GM18508 (cell line): ENCODE data around the gene KIF6.

Experiments used
- ATAC-seq: cut with Tn5 transposase; IDR thresholded peaks from one replicate; pipeline ENCODE4 v1.9.1; 2021; ENCODE audit warnings: moderate number of reproducible peaks; ENCODE audit not compliant: insufficient read depth, unreplicated experiment

KIF6 gene, protein sequence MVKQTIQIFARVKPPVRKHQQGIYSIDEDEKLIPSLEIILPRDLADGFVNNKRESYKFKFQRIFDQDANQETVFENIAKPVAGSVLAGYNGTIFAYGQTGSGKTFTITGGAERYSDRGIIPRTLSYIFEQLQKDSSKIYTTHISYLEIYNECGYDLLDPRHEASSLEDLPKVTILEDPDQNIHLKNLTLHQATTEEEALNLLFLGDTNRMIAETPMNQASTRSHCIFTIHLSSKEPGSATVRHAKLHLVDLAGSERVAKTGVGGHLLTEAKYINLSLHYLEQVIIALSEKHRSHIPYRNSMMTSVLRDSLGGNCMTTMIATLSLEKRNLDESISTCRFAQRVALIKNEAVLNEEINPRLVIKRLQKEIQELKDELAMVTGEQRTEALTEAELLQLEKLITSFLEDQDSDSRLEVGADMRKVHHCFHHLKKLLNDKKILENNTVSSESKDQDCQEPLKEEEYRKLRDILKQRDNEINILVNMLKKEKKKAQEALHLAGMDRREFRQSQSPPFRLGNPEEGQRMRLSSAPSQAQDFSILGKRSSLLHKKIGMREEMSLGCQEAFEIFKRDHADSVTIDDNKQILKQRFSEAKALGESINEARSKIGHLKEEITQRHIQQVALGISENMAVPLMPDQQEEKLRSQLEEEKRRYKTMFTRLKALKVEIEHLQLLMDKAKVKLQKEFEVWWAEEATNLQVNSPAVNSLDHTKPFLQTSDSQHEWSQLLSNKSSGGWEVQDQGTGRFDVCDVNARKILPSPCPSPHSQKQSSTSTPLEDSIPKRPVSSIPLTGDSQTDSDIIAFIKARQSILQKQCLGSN

DNA sequence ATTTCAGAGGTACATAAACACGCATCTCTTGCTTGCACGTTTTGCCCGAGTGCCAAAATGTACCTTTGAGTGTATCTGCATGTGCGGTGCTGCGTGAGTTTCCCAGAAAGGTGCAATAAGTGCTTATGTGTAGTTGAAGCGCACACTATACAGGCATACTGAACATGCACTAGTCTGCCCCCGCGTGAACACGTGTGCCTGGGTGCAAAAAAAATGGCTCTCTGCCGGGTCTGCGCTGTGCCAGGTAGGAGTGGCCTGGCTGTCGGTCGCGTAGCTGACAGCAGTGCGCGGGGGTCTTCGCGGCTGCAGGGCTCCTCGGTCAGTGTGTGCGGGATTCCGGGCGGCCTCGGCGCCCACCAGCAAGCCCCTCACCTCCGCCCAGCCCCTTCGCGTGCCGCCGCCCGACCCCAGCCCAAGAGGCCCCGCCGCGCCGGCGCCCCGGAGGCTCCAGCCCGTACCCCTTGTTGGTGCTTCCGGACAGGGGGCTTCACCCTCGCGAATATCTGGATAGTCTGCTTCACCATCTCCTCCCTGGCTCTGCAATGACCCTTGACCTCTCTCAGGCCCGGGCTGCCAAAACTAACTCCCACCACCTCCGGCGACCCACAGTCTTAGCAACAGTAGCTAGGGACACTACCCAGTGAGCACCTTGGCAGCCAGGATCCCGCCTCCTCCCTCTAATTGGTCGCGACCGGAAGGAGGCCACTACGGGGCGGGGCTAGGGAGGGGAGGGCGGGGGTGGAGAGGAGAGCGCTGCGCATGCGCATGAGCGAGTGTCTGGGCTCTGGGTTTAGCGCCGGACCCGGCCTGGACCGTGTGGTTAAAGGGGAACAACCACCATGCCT is at the start of gene KIF6:
TSS of gene KIF6 (minus strand) at position 622 of the 845 bp plus-strand sequence. CDS start at position 524, 98 bp downstream.
- peak; percentile 67 for ATAC-seq

DNA sequence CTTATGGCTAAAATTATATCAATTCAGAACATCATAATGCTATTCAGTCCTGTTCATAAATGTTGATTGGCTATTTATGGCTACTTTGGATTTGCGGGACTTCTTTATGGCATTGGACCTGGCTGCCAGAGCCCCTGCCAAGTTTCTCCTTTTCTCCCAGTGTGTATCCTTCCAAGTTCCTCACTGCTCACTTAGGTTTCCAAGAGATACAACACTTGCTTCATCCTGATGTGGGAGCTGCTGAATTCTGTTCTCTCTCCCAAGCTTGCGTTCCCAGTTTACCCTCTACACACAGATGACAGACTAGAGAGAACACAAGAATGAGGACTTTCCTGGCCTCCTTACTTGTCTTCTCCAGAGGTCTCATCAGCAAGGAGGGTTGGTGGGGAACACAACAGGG is 48.6 kb upstream of the KIF6 start:
- ATAC-seq, result no peak

DNA sequence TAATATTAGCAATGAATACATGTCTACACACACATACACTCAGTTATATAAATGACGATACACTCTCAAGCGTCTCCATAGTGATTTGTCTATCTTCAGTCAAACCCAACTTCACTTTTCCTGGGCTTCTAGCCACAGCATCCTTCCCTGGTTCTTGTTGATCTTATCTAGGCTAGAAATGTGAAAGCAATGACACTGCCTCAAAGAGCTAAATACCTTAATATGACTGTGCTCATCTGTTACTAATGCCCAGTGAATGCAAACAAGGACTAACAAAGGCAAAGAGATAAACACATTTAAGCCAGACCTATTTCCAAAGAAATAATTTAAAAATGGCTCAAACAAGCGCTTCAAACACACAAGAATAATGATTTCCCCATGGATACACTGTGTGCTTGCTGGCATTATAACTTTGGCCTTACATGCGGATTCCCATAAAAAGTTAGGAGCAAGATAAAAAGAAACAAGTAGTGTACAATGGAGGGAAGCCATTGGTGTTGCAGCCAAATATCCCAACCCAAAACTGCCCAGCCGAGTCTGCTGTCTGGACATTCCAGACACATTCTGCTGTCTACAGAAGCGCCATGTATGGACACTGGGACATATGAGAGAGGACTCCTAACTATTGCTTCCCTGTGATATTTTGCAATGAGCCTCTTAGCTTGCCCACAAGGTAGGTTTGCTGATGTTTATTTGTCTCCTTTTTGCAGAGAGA is 47.5 kb upstream of the KIF6 start:
- no peak for ATAC-seq

DNA sequence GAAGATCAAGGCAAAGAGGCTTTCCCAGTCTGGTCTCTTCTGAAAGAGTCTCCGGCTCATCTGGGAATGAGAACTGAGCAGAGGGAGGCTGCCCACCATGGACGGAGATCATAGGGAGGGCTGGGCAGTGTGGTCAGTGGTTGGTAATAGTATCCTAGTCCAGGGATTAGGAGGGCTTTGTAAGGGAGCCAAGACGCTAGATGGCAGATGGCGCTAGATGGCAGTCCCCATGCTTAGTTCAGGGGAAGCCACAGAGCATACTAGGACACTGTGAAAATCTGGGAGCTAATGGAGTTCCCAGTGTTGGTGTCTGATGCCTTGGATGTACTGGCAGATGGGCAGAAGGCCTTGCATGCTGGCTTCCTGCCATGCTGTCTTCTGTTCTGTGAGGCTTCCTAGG is 45.2 kb upstream of the KIF6 start:
- ATAC-seq, result no peak

DNA sequence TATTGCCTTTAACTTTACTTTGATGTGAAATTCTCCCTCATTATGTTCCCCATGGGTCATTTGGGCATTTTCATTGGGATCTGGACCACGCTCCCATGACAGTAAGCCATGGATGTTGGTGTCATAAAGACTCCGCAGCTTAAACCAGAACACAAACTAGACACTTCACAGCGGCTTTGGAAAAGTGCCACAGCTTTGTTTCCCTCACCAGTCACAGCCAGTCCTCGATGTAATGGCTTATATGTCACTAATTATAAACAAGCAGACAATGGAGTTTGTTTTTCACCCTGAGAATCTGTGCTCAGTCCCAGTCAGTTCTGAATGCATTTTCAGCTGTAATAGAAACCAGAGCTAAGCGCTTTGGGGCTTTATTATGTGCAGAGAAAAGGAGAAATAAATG is 43.8 kb upstream of the KIF6 start:
- no peak for ATAC-seq

DNA sequence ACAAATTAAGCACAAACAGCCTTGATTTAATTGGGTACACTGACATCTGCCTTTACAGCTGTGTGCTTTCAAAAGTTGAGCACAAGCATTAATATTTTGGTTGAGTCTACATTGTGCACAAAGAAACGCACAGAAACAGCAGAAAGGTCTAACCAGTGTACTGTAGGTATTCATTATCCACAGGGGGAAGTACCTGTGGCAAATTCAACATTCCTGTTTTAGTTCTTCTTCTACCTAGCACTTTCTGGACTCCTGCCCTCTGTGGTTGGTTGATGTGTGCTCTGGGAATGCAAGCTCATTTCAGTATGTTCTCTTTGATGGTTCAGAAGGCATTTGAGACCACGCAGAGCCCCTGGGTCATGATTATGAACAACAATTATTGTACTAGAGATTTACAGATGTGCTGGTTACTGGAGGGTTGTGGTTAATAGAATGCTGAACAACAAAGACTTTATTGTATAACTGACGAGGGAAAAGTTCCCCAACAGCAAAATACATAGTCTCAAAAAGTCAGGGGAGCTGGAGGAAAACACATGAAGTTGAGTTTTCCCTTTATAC is 40.4 kb upstream of the KIF6 start:
- ATAC-seq, result no peak

DNA sequence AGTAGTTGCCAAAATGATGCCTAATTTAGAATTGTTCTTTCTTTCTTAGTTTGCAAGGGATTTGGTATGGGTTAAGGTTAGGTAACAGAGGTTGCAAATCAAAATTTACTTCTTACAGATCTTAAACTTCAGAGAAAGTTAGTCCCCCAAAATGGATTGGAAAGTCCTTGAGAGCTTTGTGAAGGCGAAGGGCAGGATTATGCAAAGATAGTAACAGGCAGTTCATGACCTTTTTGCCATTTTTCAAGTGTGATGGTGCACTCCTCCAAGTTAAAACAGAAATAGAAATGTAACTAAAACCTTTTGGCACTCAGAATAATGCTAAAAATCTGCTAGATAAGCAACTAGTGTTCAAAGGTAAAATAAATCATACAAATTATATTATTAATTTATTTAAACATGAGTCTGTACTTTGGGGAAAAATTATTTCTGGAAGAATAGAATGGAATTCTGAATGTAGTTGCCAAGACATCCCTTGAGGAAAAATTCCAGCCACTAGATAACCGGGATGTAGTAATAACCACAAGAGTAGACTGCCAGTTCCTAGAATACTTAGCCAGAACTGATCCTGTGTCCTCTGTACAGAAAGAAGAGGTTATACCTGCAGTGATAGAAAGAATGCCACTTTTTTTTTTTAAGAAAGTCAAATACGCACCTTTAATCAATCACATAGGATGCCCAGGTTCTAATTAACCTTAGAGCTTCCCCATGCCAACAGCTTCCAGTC is 35.2 kb upstream of the KIF6 start:
- ATAC-seq, result no peak

DNA sequence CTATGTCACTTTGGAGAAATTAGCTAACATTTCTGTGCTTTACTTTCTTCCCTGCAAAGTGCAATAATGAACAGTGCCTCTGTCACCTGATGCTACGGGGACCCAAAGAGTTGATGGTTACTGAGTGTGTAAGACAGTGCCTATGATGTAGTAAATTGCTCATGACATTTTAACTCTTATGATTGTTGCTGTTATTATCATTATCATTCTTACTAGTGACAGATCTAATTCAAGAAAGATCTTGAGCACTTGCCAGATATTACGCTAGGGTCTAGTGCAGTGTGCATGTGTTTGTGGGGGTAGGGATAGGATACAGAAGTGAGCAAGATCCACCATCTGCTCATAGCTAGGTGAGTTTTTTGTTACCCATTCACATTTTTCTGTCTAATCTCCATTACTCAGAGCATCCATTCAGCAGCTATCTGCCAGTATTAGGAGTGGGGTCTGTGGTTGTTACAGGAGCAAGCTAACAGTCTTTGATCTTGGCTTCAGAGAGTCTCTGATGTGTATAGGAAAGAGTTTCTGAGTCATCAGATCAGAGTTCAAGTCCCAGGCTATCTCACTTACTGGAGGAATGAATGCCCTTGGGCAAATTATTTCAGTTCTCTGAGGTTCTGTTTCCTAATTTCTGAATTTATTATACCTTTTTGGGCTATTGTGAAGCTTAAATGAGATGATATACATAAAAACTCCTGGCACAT is 33.8 kb upstream of the KIF6 start:
- no peak for ATAC-seq

DNA sequence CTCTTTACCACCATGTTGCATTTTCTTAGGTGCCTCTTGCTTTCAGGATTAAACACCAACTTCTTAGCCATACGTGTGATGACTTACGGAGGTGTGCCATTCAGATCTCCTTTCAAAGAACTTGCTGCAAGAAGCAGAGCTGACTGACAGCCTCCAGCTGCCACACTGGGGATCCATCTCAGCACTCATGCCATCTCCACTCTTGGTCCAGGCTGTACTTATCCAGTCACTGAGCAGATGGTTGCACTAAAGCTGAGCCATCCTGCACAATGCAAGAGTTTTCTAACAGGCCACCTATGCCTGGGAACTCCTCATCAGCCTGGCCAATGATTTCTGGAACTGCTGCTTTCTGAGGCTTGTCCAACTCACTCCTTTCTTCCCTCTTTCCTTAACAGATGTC is 31.4 kb upstream of the KIF6 start:
- no peak for ATAC-seq

DNA sequence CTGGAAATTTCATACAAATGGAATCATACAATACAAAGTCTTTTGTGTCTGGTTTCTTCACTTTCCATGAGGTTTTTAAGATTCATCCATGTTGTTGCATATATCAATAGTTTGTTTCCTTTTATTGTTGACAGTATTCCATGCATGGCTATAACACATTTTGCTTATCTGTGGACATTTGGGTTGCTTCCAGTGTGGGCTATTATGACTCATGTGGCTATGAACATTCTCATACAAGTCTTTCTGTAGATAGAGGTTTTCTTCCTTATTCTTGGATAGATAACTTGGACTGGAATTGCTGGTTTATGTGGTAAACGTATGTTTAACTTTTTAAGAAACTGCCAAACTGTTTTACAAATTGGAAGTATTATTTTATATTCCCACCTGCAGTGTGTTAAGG is 30.0 kb upstream of the KIF6 start:
- ATAC-seq, result no peak

DNA sequence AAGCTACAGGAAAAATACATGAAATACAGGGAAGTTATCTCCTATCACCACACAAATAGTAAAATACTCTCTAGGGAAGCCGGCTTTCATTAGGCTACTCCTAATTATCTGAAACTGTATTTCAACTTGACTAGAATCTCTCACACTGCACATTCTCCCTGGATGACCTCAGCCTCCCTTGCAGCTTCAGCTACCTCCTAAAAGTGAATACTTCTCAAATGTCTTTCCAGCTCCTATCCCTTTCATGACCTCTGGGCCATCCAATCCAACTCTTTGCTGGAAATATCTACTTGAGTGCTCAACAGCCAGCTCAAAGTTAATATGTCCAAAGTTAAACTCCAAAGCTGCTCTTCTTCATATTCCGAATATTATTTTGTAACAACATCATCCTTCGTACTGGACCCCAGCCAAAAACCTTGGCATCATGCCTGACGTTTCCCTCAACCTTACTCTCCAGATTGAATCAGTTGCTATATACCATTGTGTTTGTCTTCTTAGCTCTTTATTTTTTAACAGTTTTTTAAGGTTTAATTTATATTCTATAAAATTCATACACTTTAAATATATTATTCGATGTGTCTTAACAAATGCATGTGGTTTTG is 29.4 kb upstream of the KIF6 start:
- ATAC-seq, result no peak

DNA sequence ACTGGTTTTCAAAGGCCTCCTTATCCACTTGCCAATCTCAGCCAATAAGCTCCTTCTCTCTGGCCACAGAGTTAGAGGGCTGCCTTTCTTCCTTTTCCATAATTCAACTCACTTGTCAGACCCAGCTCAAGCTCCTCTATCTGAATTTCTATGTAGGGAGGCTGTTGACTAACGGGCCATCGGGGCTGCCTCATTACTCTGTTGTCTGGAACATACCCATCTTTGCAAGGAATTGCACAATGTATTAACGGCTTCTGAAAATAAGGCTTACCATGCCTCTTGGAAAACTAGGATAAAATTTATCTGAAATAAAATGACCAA is 28.5 kb upstream of the KIF6 start:
- ATAC-seq, result no peak

DNA sequence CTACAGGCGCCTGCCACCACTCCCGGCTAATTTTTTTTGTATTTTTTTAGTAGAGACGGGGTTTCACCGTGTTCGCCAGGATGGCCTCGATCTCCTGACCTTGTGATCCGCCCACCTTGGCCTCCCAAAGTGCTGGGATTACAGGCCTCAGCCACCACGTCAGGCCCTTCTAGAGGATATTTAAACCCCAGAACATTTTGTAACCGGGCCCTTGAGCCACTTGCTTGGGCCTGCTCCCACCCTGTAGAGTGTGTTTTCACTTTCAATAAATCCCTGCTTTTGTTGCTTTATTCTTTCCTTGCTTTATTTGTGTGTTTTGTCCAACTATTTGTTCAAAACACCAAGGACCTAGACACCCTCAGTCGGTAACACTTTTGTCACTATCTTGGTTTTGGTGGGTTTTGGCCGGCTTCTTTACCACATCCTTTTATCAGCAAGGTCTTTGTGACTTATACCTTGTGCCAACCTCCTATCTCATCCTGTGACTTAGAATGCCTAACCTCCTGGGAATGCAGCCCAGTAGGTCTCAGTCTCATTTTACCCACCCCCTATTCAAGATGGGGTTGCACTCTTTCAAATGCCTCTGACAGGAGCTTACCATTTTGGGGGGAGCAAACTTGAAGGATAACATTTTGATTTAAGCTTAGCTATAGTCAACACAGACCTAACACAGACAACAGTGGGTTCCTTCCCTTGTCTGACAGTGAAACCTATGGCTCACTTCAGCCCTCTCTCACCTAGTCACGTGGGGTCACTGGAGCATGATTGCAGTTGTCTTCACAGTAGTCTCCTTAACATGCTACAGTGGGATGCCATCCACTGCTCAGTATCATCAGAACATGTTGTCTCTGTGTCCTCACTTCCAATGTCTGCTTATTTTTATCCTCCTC is 27.9 kb upstream of the KIF6 start:
- ATAC-seq, result no peak

DNA sequence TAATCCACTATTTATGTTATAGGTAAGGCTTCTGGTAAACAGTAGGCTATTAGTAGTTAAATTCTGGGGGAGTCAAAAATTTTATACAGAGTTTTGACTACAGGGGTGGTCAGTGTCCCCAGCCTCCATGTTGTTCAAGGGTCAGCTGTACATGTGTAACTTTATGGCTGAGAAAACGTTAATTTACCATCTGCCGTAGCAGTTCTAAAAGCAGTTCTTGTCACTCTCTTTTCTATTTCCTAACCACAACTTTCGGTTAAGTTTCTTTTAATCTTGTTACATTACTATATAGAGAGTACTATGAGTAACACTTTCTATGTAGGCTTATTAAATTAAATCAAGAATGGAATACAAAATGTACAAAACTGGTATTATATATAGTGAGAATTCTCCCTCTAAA is 21.6 kb upstream of the KIF6 start:
- no peak for ATAC-seq

DNA sequence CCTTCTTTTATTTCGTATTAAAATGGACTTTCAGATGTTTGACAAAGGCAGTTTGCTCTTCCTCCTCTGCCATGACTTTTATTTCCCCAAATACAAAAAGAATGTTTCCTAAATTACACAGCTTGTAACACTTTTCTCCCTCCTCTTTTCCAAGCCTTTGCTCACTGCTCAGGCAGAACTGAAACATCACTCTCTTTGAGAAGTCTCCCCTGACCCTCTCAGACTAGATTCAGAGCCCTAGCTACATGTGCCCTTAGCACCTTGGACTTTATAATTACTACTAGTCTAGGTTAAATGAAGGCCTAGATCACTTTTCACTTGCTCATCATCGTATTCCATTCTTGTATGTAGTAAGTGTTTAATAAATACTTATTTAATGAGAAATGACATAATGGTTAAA is 8.5 kb upstream of the KIF6 start:
- ATAC-seq, result no peak

DNA sequence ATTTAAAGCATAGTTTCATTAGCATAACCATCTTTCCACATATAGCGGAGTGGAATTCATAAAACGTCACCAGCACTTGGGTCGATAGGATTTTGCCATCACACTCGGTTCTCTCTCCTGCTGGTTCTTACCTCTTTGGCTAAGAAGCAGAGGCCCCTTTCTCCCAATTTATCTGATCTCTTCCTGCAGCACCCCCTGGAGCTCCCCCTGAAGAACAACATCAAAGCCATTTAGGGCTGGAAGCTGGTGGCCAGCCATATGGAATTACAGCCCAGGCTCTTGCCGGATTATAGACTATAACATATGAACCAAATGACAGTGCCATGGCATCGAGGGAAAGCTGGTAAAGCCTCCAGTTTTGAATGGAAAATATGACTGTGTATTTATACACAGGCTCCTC is 6.4 kb upstream of the KIF6 start:
- ATAC-seq, result no peak

DNA sequence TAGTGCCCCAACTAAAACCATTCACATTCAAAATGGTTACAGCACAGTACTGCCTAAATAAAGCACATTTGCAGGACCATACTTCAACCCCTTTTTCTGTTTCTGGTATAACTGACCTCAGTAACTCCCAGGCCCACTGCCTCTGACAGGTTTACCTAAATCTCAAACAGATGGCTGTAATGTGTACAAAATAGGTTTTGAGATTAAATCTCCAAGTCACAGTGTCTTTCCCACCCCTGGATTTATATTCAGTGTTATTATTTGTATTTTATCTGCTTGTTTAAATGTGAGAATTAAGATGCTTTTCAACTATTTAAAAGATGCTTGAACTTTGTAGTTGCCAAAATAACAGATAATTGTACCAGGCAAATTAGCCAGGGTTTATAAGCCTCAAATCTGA is 4.7 kb upstream of the KIF6 start:
- no peak for ATAC-seq

DNA sequence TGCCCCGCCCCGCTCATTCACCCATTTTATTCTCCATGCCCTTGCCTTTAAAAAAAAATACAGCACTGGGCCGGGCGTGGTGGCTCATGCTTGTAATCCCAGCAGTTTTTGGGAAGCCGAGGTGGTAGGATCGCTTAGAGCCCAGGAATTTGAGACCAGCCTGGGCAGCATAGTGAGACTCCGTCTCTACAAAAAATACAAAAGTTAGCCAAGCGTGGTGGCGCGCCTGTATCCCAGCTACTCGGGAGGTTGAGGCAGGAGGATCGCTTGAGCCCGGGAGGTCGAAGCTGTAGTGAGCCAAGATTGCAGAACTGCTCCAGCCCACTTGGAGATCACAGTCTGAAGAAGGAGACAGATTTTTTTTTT is 407 bp upstream of the KIF6 start:
- no peak for ATAC-seq
